Panc1 (cell line): ENCODE measurements around the gene SULT6B1. TPM values are rescaled to one million over a fixed set of nuclear protein-coding genes. Genes with fewer than 3 reads are reported as not detected.

Experiments
- ATAC-seq: fragments of 200-7000 bp; cut with Tn5 transposase; 2 replicates; pipeline ENCODE4 v1.9.1; 2020; ENCODE audit warnings: mild to moderate bottlenecking, moderate library complexity
- Bru-seq: library from RNA; stranded (reverse); fragments of 400-500 nt; gene quantifications from one replicate; lab custom pipeline; 2021; lab: Mats Ljungman, UMichigan
- BruChase-seq, 2 experiments: library from RNA; stranded (reverse); fragments of 400-500 nt; gene quantifications; one replicate each; lab custom pipeline; 2021; lab: Mats Ljungman, UMichigan
- BruUV-seq: library from RNA; stranded (reverse); fragments of 400-500 nt; replicated peaks from 2 replicates; lab custom pipeline; 2021; lab: Mats Ljungman, UMichigan
- CTCF ChIA-PET: fragments of 300-600 bp; sonication (Branson Sonifier 250); formaldehyde crosslinking; loops from one replicate; lab custom pipeline; 2022; ENCODE audit warnings: antibody characterized with exemption; lab: Charles Lee
- POLR2A ChIA-PET: fragments of 300-600 bp; sonication (Branson Sonifier 250); formaldehyde crosslinking; loops from one replicate; lab custom pipeline; 2022; ENCODE audit warnings: antibody characterized with exemption; lab: Charles Lee
- DNase-seq: peaks from one replicate; pipeline ENCODE4 v3.0.0-alpha.2; 2010; ENCODE audit warnings: low read depth, low spot score
- H3K27ac ChIP-seq: 2 replicates; pipeline ENCODE4 v1.5.1; 2011; ENCODE audit warnings: mild to moderate bottlenecking, low read length, inconsistent platforms
- H3K27me3 ChIP-seq: fragments of 200-500 bp; sonication (Bioruptor generic); 2 replicates; pipeline ENCODE4 v1.6.0; 2014; ENCODE audit warnings: low read length, inconsistent platforms; ENCODE audit not compliant: control insufficient read depth, insufficient read depth
- H3K36me3 ChIP-seq: fragments of 200-500 bp; sonication (Bioruptor generic); 2 replicates; pipeline ENCODE4 v1.5.1; 2014; ENCODE audit warnings: inconsistent platforms, mild to moderate bottlenecking, low read length, moderate library complexity; ENCODE audit not compliant: control insufficient read depth, insufficient read depth
- H3K4me1 ChIP-seq: 2 replicates; pipeline ENCODE4 v1.5.1; 2011; ENCODE audit warnings: inconsistent platforms, mild to moderate bottlenecking, low read length, moderate library complexity; ENCODE audit not compliant: control insufficient read depth, insufficient read depth
- H3K4me3 ChIP-seq, 2 experiments: 2 replicates each; pipeline ENCODE4 v1.5.1; 2011 to 2012; ENCODE audit warnings: low read depth in 2 of 2, low read length in 2 of 2, mild to moderate bottlenecking in 2 of 2, inconsistent platforms in 1 of 2, moderate library complexity in 1 of 2
- H3K9me3 ChIP-seq: fragments of 200-500 bp; sonication (Bioruptor generic); 2 replicates; pipeline ENCODE4 v1.5.1; 2014; ENCODE audit warnings: low read depth, mild to moderate bottlenecking, inconsistent platforms, low read length, moderate library complexity; ENCODE audit not compliant: control insufficient read depth, insufficient read depth
- CTCF ChIP-seq: fragments of 450-650 bp; IDR thresholded peaks from 2 replicates; pipeline ENCODE4 v1.5.1; 2017; ENCODE audit warnings: mild to moderate bottlenecking
- POLR2AphosphoS5 ChIP-seq: IDR thresholded peaks from 2 replicates; pipeline ENCODE4 v1.6.1; 2012; ENCODE audit warnings: mild to moderate bottlenecking, low read depth, low read length, moderate library complexity
- REST ChIP-seq, 2 experiments: IDR thresholded peaks; 2 replicates each; pipeline ENCODE4 v1.6.1; 2011 to 2012; ENCODE audit warnings: low read depth in 2 of 2, control low read depth in 1 of 2, low read length in 1 of 2, mild to moderate bottlenecking in 1 of 2, moderate library complexity in 1 of 2; ENCODE audit not compliant: insufficient read depth in 1 of 2
- SIN3A ChIP-seq: IDR thresholded peaks from 2 replicates; pipeline ENCODE4 v1.6.1; 2012; ENCODE audit warnings: low read depth, mild to moderate bottlenecking, low read length, moderate library complexity, borderline replicate concordance; ENCODE audit not compliant: insufficient read depth
- TCF7L2 ChIP-seq: IDR thresholded peaks from 2 replicates; pipeline ENCODE4 v1.6.1; 2011; ENCODE audit warnings: mild to moderate bottlenecking, low read depth, low read length, inconsistent platforms
- in situ Hi-C: cut with HindIII; loops from 2 replicates; pipeline ENCODE4 v1.10.0; 2016; ENCODE audit warnings: low sequenced_read_pairs, low pct_unique_long_range_greater_than_20kb
- intact Hi-C: fragments of 100-400 bp; cut with micrococcal nuclease; formaldehyde crosslinking; loops from one replicate; pipeline ENCODE4 v1.10.0; 2022; ENCODE audit not compliant: unreplicated experiment
- long read RNA-seq: library from polyadenylated mRNA; unstranded; transcript quantifications from one replicate; pipeline ENCODE4 v2.0.0, GENCODE V29; 2021; ENCODE audit not compliant: unreplicated experiment
- polyA plus RNA-seq: library from polyadenylated mRNA; unstranded; fragments of >200 nt; gene quantifications from one replicate; pipeline ENCODE4 v1.2.1, GENCODE V29; 2012; ENCODE audit warnings: missing spikeins; ENCODE audit not compliant: insufficient read length
- total RNA-seq: library from RNA; stranded (reverse); gene quantifications from one replicate; pipeline ENCODE4 v1.2.1, GENCODE V29; 2021; ENCODE audit not compliant: unreplicated experiment

The SULT6B1 gene
- not detected for total RNA-seq
- not detected for polyA plus RNA-seq
- percentile 10 among the genes with signal in this experiment for Bru-seq, nascent RNA
- BruChase-seq, experiment 1, labeled RNA remaining after a 2-hour chase = percentile 14 among the genes with signal in this experiment
- percentile 14 among the genes with signal in this experiment for BruChase-seq, experiment 2, labeled RNA remaining after a 6-hour chase
- long read RNA-seq = 0 reads

- no peaks in the 10 kb centered on the region for H3K36me3 ChIP-seq
- intact Hi-C loops (no loop called here), in situ Hi-C loops (no loop called here)
- no peaks in the 10 kb centered on the region for H3K9me3 ChIP-seq
- 0 out of 2 replicates have a peak, but pooled peaks cover 4% of the 10 kb centered on the region for H3K4me1 ChIP-seq
- H3K4me3 ChIP-seq = no peak within 1 kb of the TSS
- TF ChIP-seq TCF7L2 = no peak
- no peak for TF ChIP-seq SIN3A
- TF ChIP-seq POLR2AphosphoS5 = no peak
- TF ChIP-seq CTCF = no peak
- no peak for TF ChIP-seq REST (IDR thresholded peaks at IDR 0.05; ENCODE audit: insufficient read depth in 1 of 2, low read depth in 2 of 2, low read length in 1 of 2)
- ChIA-PET CTCF (no interaction called here), POLR2A (no interaction called here)
- H3K27ac ChIP-seq = no peak within 1 kb of the TSS
- ATAC-seq = no peak
- no TSS peak for BruUV-seq
- no peaks in the 10 kb centered on the region for H3K27me3 ChIP-seq
- DNase-seq = no peak
Measured at GRCh38 chr2:37188570-37188969, at the start of gene SULT6B1. TSS of gene SULT6B1 (minus strand) at chr2:37188670. CDS start at chr2:37188640, 30 bp downstream.

GRCh38 chr2:37232131-37232933, 43.9 kb upstream of the SULT6B1 start:
- no peaks in the 10 kb centered on the region for H3K9me3 ChIP-seq
- ChIA-PET CTCF (no interaction called here), POLR2A (interaction anchor here (0.6 kb wide), 1 partner anchor 64 kb away, joined by 3 read pairs; no protein-coding TSS in a partner anchor)
- H3K4me1 ChIP-seq = peaks cover 16% of the 10 kb centered on the region
- in situ Hi-C loops (no loop called here), intact Hi-C loops (loop anchor here (10.0 kb wide), 1 partner anchor 68 kb away; no protein-coding TSS in a partner anchor)
- DNase-seq = no peak
- peak overlapping the region; percentile 87 for H3K27ac ChIP-seq
- peak overlapping the region; percentile 64 to 90 for H3K4me3 ChIP-seq
- H3K36me3 ChIP-seq = peaks cover 22% of the 10 kb centered on the region
- H3K27me3 ChIP-seq = no peaks in the 10 kb centered on the region
- no peak for ATAC-seq
- BruUV-seq = no TSS peak
- TF ChIP-seq REST (IDR thresholded peaks at IDR 0.05; ENCODE audit: insufficient read depth in 1 of 2, low read depth in 2 of 2, low read length in 1 of 2) = no peak
- TF ChIP-seq SIN3A = no peak
- TF ChIP-seq POLR2AphosphoS5 = no peak
- no peak for TF ChIP-seq TCF7L2
- TF ChIP-seq CTCF = no peak
